Muscle layer of colon (tissue), 2 donors: Measurements from ENCODE around the gene CRKL.

Experiments
- H3K27ac ChIP-seq: one replicate; pipeline ENCODE4 v1.7.0; 2013; ENCODE audit warnings: low read depth, mild to moderate bottlenecking, low read length, moderate library complexity
- H3K27me3 ChIP-seq, 2 donors: one replicate each; pipeline ENCODE4 v1.7.0; 2013; ENCODE audit warnings: low read length in 2 of 2, mild to moderate bottlenecking in 2 of 2; ENCODE audit not compliant: insufficient read depth in 2 of 2, control insufficient read depth in 1 of 2
- H3K36me3 ChIP-seq: one replicate; pipeline ENCODE4 v1.7.0; 2013; ENCODE audit warnings: mild to moderate bottlenecking, low read length; ENCODE audit not compliant: insufficient read depth
- H3K4me1 ChIP-seq: one replicate; pipeline ENCODE4 v1.7.0; 2013; ENCODE audit warnings: mild to moderate bottlenecking, low read length; ENCODE audit not compliant: insufficient read depth
- H3K4me3 ChIP-seq, 2 donors: one replicate each; pipeline ENCODE4 v1.7.0; 2013; ENCODE audit warnings: low read length in 2 of 2, low read depth in 1 of 2, mild to moderate bottlenecking in 1 of 2, moderate library complexity in 1 of 2
- H3K9ac ChIP-seq: one replicate; pipeline ENCODE4 v1.7.0; 2013; ENCODE audit warnings: low read length
- H3K9me3 ChIP-seq: one replicate; pipeline ENCODE4 v1.7.0; 2013; ENCODE audit warnings: mild to moderate bottlenecking, low read length
- donor health status: abdominal sarcoma.
- donor health status: Adenocarcinoma of cecum.

The CRKL gene

GRCh38 chr22:20948450-20948849, 31.2 kb downstream of the CRKL start:
- H3K4me3 ChIP-seq, result no peak overlapping the region
- peaks cover 16% of the 10 kb centered on the region for H3K4me1 ChIP-seq
- no peaks in the 10 kb centered on the region for H3K9me3 ChIP-seq
- no peak overlapping the region for H3K27ac ChIP-seq
- peaks cover 38% of the 10 kb centered on the region for H3K36me3 ChIP-seq
- H3K9ac ChIP-seq, result no peak overlapping the region
- H3K27me3 ChIP-seq, result no peaks in the 10 kb centered on the region

GRCh38 chr22:20948989-20949388, 31.8 kb downstream of the CRKL start:
- Histone ChIP-seq H3K36me3 (peaks cover 38% of the 10 kb centered on the region), H3K4me3 (no peak overlapping the region)

GRCh38 chr22:20949698-20950183, 32.5 kb downstream of the CRKL start:
- Histone ChIP-seq H3K9ac (no peak overlapping the region), H3K4me3 (no peak overlapping the region), H3K4me1 (peaks cover 16% of the 10 kb centered on the region), H3K27ac (no peak overlapping the region), H3K36me3 (peaks cover 38% of the 10 kb centered on the region), H3K27me3 (no peaks in the 10 kb centered on the region), H3K9me3 (no peaks in the 10 kb centered on the region)

More at GRCh38 chr22:20948989-20949388, 31.8 kb downstream of the CRKL start:
- H3K9ac ChIP-seq, result no peak overlapping the region
- H3K27me3 ChIP-seq, result no peaks in the 10 kb centered on the region
- no peaks in the 10 kb centered on the region for H3K9me3 ChIP-seq
- H3K27ac ChIP-seq, result no peak overlapping the region
- H3K4me1 ChIP-seq, result peaks cover 16% of the 10 kb centered on the region

- peaks cover 6% of the 10 kb centered on the region for H3K4me1 ChIP-seq
- H3K27me3 ChIP-seq, result no peaks in the 10 kb centered on the region
- no peak overlapping the region for H3K4me3 ChIP-seq
- peaks cover 38% of the 10 kb centered on the region for H3K36me3 ChIP-seq
- no peak overlapping the region for H3K9ac ChIP-seq
- H3K9me3 ChIP-seq, result no peaks in the 10 kb centered on the region
- H3K27ac ChIP-seq, result no peak overlapping the region
Measured at GRCh38 chr22:20951151-20951931, 34.1 kb downstream of the CRKL start.

- Histone ChIP-seq H3K27me3 (no peaks in the 10 kb centered on the region), H3K27ac (no peak overlapping the region), H3K4me3 (no peak overlapping the region), H3K9ac (no peak overlapping the region), H3K9me3 (no peaks in the 10 kb centered on the region), H3K4me1 (peaks cover 3% of the 10 kb centered on the region), H3K36me3 (peaks cover 38% of the 10 kb centered on the region)
Measured at GRCh38 chr22:20951932-20952380, 34.7 kb downstream of the CRKL start.

- H3K27me3 ChIP-seq, result no peaks in the 10 kb centered on the region
- peaks cover 3% of the 10 kb centered on the region for H3K4me1 ChIP-seq
- no peak overlapping the region for H3K9ac ChIP-seq
- H3K36me3 ChIP-seq, result peaks cover 38% of the 10 kb centered on the region
- H3K27ac ChIP-seq, result no peak overlapping the region
- no peak overlapping the region for H3K4me3 ChIP-seq
- no peaks in the 10 kb centered on the region for H3K9me3 ChIP-seq
Measured at GRCh38 chr22:20952544-20953341, 35.5 kb downstream of the CRKL start.

- peaks cover 35% of the 10 kb centered on the region for H3K36me3 ChIP-seq
- H3K27me3 ChIP-seq, result no peaks in the 10 kb centered on the region
- no peaks in the 10 kb centered on the region for H3K9me3 ChIP-seq
- no peak overlapping the region for H3K9ac ChIP-seq
- H3K27ac ChIP-seq, result no peak overlapping the region
- H3K4me3 ChIP-seq, result no peak overlapping the region
- H3K4me1 ChIP-seq, result peaks cover 3% of the 10 kb centered on the region
Measured at GRCh38 chr22:20953342-20953608, 36.1 kb downstream of the CRKL start.

- H3K4me1 ChIP-seq, result peaks cover 3% of the 10 kb centered on the region
- no peak overlapping the region for H3K27ac ChIP-seq
- H3K4me3 ChIP-seq, result no peak overlapping the region
- H3K36me3 ChIP-seq, result peaks cover 33% of the 10 kb centered on the region
- H3K9ac ChIP-seq, result no peak overlapping the region
- H3K27me3 ChIP-seq, result no peaks in the 10 kb centered on the region
- no peaks in the 10 kb centered on the region for H3K9me3 ChIP-seq
Measured at GRCh38 chr22:20953668-20954500, 36.7 kb downstream of the CRKL start.

GRCh38 chr22:20955548-20955947, 38.3 kb downstream of the CRKL start:
- H3K27me3 ChIP-seq, result no peaks in the 10 kb centered on the region
- H3K9me3 ChIP-seq, result no peaks in the 10 kb centered on the region
- no peak overlapping the region for H3K9ac ChIP-seq
- peaks cover 20% of the 10 kb centered on the region for H3K36me3 ChIP-seq
- peaks cover 3% of the 10 kb centered on the region for H3K4me1 ChIP-seq
- H3K27ac ChIP-seq, result no peak overlapping the region
- H3K4me3 ChIP-seq, result no peak overlapping the region

GRCh38 chr22:20956258-20957101, 39.3 kb downstream of the CRKL start:
- H3K9ac ChIP-seq, result no peak overlapping the region
- peaks cover 3% of the 10 kb centered on the region for H3K4me1 ChIP-seq
- peak overlapping the region; percentile 57 to 65 for H3K4me3 ChIP-seq
- H3K27ac ChIP-seq, result peak overlapping the region; percentile 27
- H3K36me3 ChIP-seq, result peaks cover 11% of the 10 kb centered on the region
- no peaks in the 10 kb centered on the region for H3K9me3 ChIP-seq
- no peaks in the 10 kb centered on the region for H3K27me3 ChIP-seq
